ENCODE results near the gene SLC44A4. TPM values are rescaled to one million over a fixed set of nuclear protein-coding genes. Genes with fewer than 3 reads are reported as not detected.

SLC44A4 gene
- total and polyA plus RNA-seq, 9 of the 15 experiments (the other 6 are each of a cell fraction or from before 2014, with no cell fraction given): 7.9 to 18.6 (median 11.2) TPM

GRCh38 chr6:31875877-31876276 lies 2.9 kb downstream of the SLC44A4 start (continued):
- TF ChIP-seq ATF3 (IDR thresholded peaks at IDR 0.05) (no peak), ATF3 (CRISPR knock-in tag; conservative IDR thresholded peaks at IDR 0.05) (no peak)

DNA sequence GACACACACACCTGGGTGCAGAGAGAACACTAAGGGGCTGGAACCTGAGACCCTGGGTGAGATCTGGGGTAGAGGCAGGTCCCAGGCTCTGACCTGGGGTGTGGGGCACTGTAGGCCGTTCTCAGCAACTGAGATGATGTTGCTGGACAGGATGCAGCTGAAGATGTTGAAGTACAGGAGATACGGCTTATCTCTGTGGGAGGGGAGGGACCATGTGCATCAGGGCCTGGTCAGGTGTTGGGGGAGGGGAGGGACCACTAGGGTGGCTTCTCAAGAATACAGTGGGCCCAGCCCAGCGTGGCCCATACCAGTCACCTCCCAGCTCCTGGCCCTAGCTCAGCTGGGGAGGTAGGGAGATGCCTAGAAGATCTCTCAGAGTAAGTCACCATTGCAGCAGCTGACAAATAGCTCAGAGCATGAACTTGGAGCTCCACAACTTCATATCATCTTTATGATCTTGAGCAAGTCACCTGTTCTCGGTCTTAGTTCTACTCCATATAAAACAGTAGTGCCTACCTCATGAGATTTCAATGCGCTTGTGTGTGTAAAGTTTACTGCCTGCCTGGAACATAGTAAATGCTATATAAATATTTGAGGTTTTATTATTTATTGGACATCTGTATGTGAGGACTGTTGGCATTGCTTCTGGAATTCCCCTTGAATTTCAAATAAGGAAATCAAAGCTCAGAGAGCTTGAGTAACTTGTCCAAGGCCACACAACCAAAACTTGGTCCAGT lies 3.8 kb downstream of the SLC44A4 start:
- Histone ChIP-seq H2AFZ (ENCODE audit: low read depth, low read length) (no peak overlapping the region), H3K9me3 (replicated peaks; ENCODE audit: control insufficient read depth, insufficient read depth, low read depth, low read length) (no peaks in the 10 kb centered on the region), H3K4me2 (ENCODE audit: insufficient read depth, low read length) (no peak overlapping the region), H3K4me1 (replicated peaks in 1 of 2; ENCODE audit: control insufficient read depth in 2 of 2, insufficient read depth in 2 of 2, low read length in 2 of 2) (peaks cover 0 to 38% of the 10 kb centered on the region in 2 experiments; a peak in 3 of 5 replicates), H3K9ac (ENCODE audit: insufficient read depth in 1 of 2, low read depth in 2 of 2, low read length in 2 of 2) (no peak overlapping the region; a peak in 1 of 4 replicates), H3K27me3 (ENCODE audit: control insufficient read depth in 2 of 2, insufficient read depth in 2 of 2, low read length in 2 of 2) (no peaks in the 10 kb centered on the region), H3K27ac (ENCODE audit: extremely low read depth, low read depth, low read length) (no peak overlapping the region), H3K4me3 (no peak overlapping the region), H3K36me3 (ENCODE audit: control insufficient read depth, insufficient read depth, low read length) (peaks cover 6% of the 10 kb centered on the region; the same call in 2 of the 3 replicates), H4K20me1 (replicated peaks; ENCODE audit: control insufficient read depth, insufficient read depth, low read length) (no peaks in the 10 kb centered on the region), H3K9me1 (ENCODE audit: control insufficient read depth, insufficient read depth, low read length) (no peaks in the 10 kb centered on the region), H3K79me2 (ENCODE audit: control insufficient read depth, insufficient read depth, low read length) (no peaks in the 10 kb centered on the region)
- CTCF ChIA-PET (ENCODE audit: low intra/inter-chr PET ratio): no interaction called here
- ATAC-seq (peak; percentile 9; the same call in 1 of the 3 replicates), DNase-seq (ENCODE audit: extremely low read depth in 1 of 4, low spot score in 3 of 4) (peak in 1 of 4 experiments; percentile 49), FAIRE-seq (peak; percentile 69)
- POLR2A ChIA-PET: interaction anchor here (1.0 to 3.2 kb wide), 5 partner anchors 11 to 79 kb away, joined by 3 to 42 read pairs (median 5); partner anchors contain the start of genes NEU1 and VARS1
- intact Hi-C loops (cut with micrococcal nuclease): no loop called here
- TF ChIP-seq CBFA2T3 (IDR thresholded peaks at IDR 0.05) (peak; percentile 49; the same call in 1 of the 2 replicates), ZBTB17 (CRISPR knock-in tag; IDR thresholded peaks at IDR 0.05) (no peak), ZEB2 (IDR thresholded peaks at IDR 0.05) (peak; percentile 63), KDM1A (IDR thresholded peaks at IDR 0.05) (peak; percentile 58 to 69; a peak in 3 of 4 replicates), HDAC1 (IDR thresholded peaks at IDR 0.05) (0 out of 4 replicates have a peak, but pooled peaks of 1 of the 2 experiments have one; percentile 26), CTBP1 (IDR thresholded peaks at IDR 0.05; ENCODE audit: borderline replicate concordance) (peak; percentile 93; the same call in 1 of the 2 replicates), RCOR1 (IDR thresholded peaks at IDR 0.05; ENCODE audit: borderline replicate concordance in 1 of 2, low read depth in 2 of 2, low read length in 2 of 2) (peak in 1 of 2 experiments; percentile 93; a peak in 2 of 4 replicates), MYC (IDR thresholded peaks at IDR 0.05; ENCODE audit: low read depth, low read length) (0 out of 2 replicates have a peak, but pooled peaks have one; percentile 23), MYC (CRISPR knock-in tag; IDR thresholded peaks at IDR 0.05; ENCODE audit: borderline replicate concordance, low read depth) (no peak)
- TF ChIP-seq, protein P1, sequence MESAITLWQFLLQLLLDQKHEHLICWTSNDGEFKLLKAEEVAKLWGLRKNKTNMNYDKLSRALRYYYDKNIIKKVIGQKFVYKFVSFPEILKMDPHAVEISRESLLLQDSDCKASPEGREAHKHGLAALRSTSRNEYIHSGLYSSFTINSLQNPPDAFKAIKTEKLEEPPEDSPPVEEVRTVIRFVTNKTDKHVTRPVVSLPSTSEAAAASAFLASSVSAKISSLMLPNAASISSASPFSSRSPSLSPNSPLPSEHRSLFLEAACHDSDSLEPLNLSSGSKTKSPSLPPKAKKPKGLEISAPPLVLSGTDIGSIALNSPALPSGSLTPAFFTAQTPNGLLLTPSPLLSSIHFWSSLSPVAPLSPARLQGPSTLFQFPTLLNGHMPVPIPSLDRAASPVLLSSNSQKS (CRISPR knock-in tag; IDR thresholded peaks at IDR 0.05): no peak
- no TSS peak for BruUV-seq (replicated peaks)
- in situ Hi-C loops (cut with MboI): no loop called here
- WGBS (ENCODE audit: insufficient coverage, low coverage, missing lambda C conversion rate): 20% methylated on average over 5 of the region's 5 CpGs
